KG1 (cell line): ENCODE data around the gene MAML3.
A peak's percentile ranks its signal among the peaks of the same experiment; 100 is the strongest.
"Not testable (repeated sequence)": the region's sequence is repeated elsewhere in the genome, so short reads cannot be mapped to it uniquely, and the experiment has no call there.

ENCODE experiments used
- DNase-seq: peaks from one replicate; lab custom pipeline; 2025; lab: John Stamatoyannopoulos, UW

Gene MAML3

GRCh38 chr4:139961344-139961946 lies 192.5 kb downstream of the MAML3 start:
- no peak for DNase-seq

GRCh38 chr4:139959396-139959795 lies 194.6 kb downstream of the MAML3 start:
- no peak for DNase-seq

- DNase-seq, result no peak
Measured at GRCh38 chr4:139958739-139959098, 195.3 kb downstream of the MAML3 start.

GRCh38 chr4:139957986-139958738 lies 195.8 kb downstream of the MAML3 start:
- no peak for DNase-seq

GRCh38 chr4:139957065-139957464 lies 196.9 kb downstream of the MAML3 start:
- no peak for DNase-seq

- no peak for DNase-seq
Measured at GRCh38 chr4:139956507-139957017, 197.4 kb downstream of the MAML3 start.

GRCh38 chr4:139955600-139955999 lies 198.4 kb downstream of the MAML3 start:
- DNase-seq, result no peak

GRCh38 chr4:139954512-139954911 lies 199.5 kb downstream of the MAML3 start:
- no peak for DNase-seq

GRCh38 chr4:139951021-139951420 lies 203.0 kb downstream of the MAML3 start:
- DNase-seq, result no peak

- peak; percentile 49 for DNase-seq
Measured at GRCh38 chr4:139950568-139950967, 203.4 kb downstream of the MAML3 start.

GRCh38 chr4:139944916-139945315 lies 209.1 kb downstream of the MAML3 start:
- DNase-seq, result not testable (repeated sequence)

- no peak for DNase-seq
Measured at GRCh38 chr4:139943277-139943676, 210.7 kb downstream of the MAML3 start.

- DNase-seq, result no peak
Measured at GRCh38 chr4:139942241-139942640, 211.7 kb downstream of the MAML3 start.

- DNase-seq, result no peak
Measured at GRCh38 chr4:139940600-139940999, 213.4 kb downstream of the MAML3 start.

GRCh38 chr4:139938414-139938813 lies 215.6 kb downstream of the MAML3 start:
- no peak for DNase-seq

GRCh38 chr4:139935911-139936310 lies 218.1 kb downstream of the MAML3 start:
- DNase-seq, result no peak

- no peak for DNase-seq
Measured at GRCh38 chr4:139934708-139935195, 219.2 kb downstream of the MAML3 start.

GRCh38 chr4:139934057-139934707 lies 219.8 kb downstream of the MAML3 start:
- no peak for DNase-seq

- DNase-seq, result no peak
Measured at GRCh38 chr4:139933541-139933940, 220.4 kb downstream of the MAML3 start.

- no peak for DNase-seq
Measured at GRCh38 chr4:139933104-139933503, 220.9 kb downstream of the MAML3 start.

- no peak for DNase-seq
Measured at GRCh38 chr4:139924782-139925181, 229.2 kb downstream of the MAML3 start.

- no peak for DNase-seq
Measured at GRCh38 chr4:139922406-139923024, 231.5 kb downstream of the MAML3 start.
